HFFc6 (cell line): Measurements from ENCODE around the gene SLC37A4. TPM values are rescaled to one million over a fixed set of nuclear protein-coding genes. Genes with fewer than 3 reads are reported as not detected.

ENCODE experiments used
- DNase-seq: peaks from one replicate; pipeline ENCODE4 v3.0.0-alpha.2; 2018
- H3K27ac Mint-ChIP-seq: 2 replicates; pipeline ENCODE4 v1.8.0; 2020; ENCODE audit warnings: mild to moderate bottlenecking, mixed read lengths
- H3K27me3 Mint-ChIP-seq: 2 replicates; pipeline ENCODE4 v1.8.0; 2021; ENCODE audit warnings: mild to moderate bottlenecking, moderate library complexity, mixed read lengths; ENCODE audit not compliant: insufficient read depth
- H3K36me3 Mint-ChIP-seq: 2 replicates; pipeline ENCODE4 v1.8.0; 2021; ENCODE audit warnings: low read depth, mixed read lengths
- H3K4me1 Mint-ChIP-seq: 2 replicates; pipeline ENCODE4 v1.8.0; 2020; ENCODE audit warnings: low read depth, mixed read lengths
- H3K4me3 Mint-ChIP-seq: 2 replicates; pipeline ENCODE4 v1.8.0; 2020; ENCODE audit warnings: mild to moderate bottlenecking, moderate library complexity, mixed read lengths
- H3K9me3 Mint-ChIP-seq: 2 replicates; pipeline ENCODE4 v1.8.0; 2020; ENCODE audit warnings: mild to moderate bottlenecking, mixed read lengths
- total RNA-seq, 6 experiments: library from RNA; stranded (reverse); fragmentation: NEBNext Ultra II Directional; extraction: Animal tissue kit (Norgen Biotek cat#: 25700); gene quantifications; 2 replicates in 1 of 6; 3 replicates in 5 of 6; pipeline ENCODE4 v1.2.3, GENCODE V29; 2021
- TF ChIP-seq, protein P1 (sequence below): fragments of 200-600 bp; sonication (generic); IDR thresholded peaks from 2 replicates; pipeline ENCODE4 v1.5.0; 2021; ENCODE audit warnings: antibody characterized with exemption, mild to moderate bottlenecking

SLC37A4 gene
- total RNA-seq, 6 experiments from 2014 or later, result 7.1 to 12.0 (median 10.3) TPM

DNA sequence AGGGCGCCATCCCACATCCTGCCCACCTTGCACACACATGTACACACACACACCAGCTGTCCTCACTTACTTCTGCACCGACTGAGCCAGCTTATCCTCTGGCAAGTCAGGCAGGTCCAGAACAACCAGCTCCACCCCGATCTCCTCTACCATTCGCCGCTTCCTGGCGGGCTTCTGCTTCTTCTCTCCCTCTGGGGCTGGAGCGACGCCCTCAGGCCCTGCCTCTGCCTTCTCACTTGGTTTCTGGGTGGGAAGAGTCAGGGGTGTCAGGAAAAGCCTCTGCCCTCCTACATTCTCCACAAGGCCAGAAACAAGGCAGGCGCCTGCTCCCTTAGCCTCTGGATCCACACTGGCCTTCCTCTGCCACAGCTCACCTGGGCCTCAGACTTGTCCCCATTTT, 18.0 kb upstream of the SLC37A4 start:
- Mint-ChIP-seq H3K4me1 (no peaks in the 10 kb centered on the region; the same call in 1 of the 2 replicates), H3K9me3 (no peaks in the 10 kb centered on the region), H3K4me3 (no peak overlapping the region), H3K27me3 (peaks cover 3% of the 10 kb centered on the region; the same call in 1 of the 2 replicates), H3K36me3 (peaks cover 54% of the 10 kb centered on the region), H3K27ac (no peak overlapping the region; the same call in 1 of the 2 replicates)
- TF ChIP-seq, protein P1, sequence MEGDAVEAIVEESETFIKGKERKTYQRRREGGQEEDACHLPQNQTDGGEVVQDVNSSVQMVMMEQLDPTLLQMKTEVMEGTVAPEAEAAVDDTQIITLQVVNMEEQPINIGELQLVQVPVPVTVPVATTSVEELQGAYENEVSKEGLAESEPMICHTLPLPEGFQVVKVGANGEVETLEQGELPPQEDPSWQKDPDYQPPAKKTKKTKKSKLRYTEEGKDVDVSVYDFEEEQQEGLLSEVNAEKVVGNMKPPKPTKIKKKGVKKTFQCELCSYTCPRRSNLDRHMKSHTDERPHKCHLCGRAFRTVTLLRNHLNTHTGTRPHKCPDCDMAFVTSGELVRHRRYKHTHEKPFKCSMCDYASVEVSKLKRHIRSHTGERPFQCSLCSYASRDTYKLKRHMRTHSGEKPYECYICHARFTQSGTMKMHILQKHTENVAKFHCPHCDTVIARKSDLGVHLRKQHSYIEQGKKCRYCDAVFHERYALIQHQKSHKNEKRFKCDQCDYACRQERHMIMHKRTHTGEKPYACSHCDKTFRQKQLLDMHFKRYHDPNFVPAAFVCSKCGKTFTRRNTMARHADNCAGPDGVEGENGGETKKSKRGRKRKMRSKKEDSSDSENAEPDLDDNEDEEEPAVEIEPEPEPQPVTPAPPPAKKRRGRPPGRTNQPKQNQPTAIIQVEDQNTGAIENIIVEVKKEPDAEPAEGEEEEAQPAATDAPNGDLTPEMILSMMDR, result no peak
- DNase-seq, result no peak

DNA sequence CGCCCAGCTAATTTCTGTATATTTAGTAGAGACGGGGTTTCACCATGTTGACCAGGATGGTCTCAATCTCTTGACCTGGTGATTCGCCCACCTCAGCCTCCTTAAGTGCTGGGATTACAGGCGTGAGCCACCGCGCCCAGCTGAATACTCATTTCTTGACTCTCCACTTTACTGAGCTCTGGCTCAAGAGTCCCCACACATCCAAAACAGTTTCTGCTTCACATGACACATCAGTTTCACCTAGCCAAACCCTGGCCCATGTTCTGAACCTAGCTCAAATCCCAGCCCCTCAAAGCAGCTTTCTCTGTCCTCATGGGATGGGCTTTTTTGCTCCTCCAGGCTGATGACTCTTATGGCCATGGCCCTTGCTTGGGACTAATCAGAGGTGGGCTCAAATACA, 16.5 kb upstream of the SLC37A4 start:
- no peak for DNase-seq
- H3K27ac Mint-ChIP-seq, result no peak overlapping the region
- peaks cover 5% of the 10 kb centered on the region; the same call in 1 of the 2 replicates for H3K27me3 Mint-ChIP-seq
- H3K36me3 Mint-ChIP-seq, result peaks cover 42% of the 10 kb centered on the region
- no peaks in the 10 kb centered on the region for H3K9me3 Mint-ChIP-seq
- TF ChIP-seq, protein P1, result no peak
- peaks cover under 1% of the 10 kb centered on the region for H3K4me1 Mint-ChIP-seq
- no peak overlapping the region for H3K4me3 Mint-ChIP-seq

DNA sequence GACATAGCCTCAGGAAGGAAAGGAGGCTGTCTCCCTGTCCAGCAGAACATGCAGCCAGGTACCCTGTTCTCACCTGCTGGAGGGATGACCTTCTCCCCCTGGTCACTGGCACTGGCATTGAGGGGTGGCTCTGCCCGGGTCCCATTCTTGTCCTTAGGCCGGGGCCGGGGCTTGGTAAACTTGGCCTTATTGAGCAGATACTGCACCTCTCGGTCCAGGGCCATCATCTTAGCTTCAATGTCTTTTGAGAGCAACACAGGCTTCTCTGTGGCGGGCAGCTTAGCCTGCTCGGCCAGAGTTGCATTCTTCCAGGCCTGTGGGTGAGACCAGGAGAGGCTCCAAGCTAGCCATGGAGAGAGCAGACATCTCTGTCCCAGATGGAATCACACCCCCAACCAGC, 15.8 kb upstream of the SLC37A4 start:
- TF ChIP-seq, protein P1, result no peak
- Mint-ChIP-seq H3K4me3 (no peak overlapping the region), H3K4me1 (peaks cover 7% of the 10 kb centered on the region), H3K36me3 (peaks cover 39% of the 10 kb centered on the region), H3K9me3 (no peaks in the 10 kb centered on the region), H3K27me3 (peaks cover 5% of the 10 kb centered on the region), H3K27ac (no peak overlapping the region)
- no peak for DNase-seq

DNA sequence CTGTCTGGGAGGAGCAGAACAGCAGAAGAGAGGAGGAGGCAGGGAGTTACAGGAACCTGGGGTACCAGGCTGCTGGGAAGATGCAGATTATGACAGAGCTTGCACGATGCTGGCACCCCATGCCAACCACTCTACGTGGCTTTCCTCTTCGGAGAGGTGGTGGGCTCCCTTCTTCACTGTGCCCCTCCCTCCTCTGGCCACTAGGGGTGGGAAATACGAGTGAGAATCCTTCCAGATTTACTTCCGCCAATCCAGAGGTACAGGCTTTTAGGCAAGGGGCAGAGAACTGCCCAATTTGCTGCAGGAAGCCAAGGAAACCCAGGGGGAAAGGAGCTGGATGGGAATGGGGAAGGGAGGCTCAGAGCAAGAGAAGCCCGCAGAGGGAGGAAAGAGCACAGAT, 14.0 kb upstream of the SLC37A4 start:
- Mint-ChIP-seq H3K27me3 (peaks cover 5% of the 10 kb centered on the region), H3K4me1 (peaks cover 7% of the 10 kb centered on the region), H3K36me3 (peaks cover 27% of the 10 kb centered on the region), H3K9me3 (no peaks in the 10 kb centered on the region), H3K27ac (no peak overlapping the region), H3K4me3 (no peak overlapping the region)
- TF ChIP-seq, protein P1, result peak; percentile 50
- no peak for DNase-seq

DNA sequence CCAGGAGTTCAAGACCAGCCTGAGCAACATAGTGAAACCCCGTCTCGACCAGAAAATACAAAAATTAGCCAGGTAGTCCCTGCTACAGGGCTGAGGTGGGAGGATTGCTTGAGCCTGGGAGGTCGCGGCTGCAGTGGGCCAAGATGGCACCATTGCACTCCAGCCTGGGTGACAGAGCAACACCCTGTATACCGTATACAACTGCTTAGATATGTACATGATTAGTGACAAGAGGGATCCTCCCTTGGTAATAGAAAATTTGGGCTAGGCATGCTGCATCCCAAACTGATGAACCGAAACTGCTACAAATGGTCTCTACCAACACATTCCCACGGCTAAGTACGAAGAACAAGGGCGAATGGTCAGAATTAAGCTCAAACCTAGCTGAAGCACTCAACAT, 12.2 kb upstream of the SLC37A4 start:
- DNase-seq, result no peak
- no peak overlapping the region for H3K4me3 Mint-ChIP-seq
- peaks cover 19% of the 10 kb centered on the region for H3K36me3 Mint-ChIP-seq
- peaks cover 7% of the 10 kb centered on the region for H3K4me1 Mint-ChIP-seq
- TF ChIP-seq, protein P1, result no peak
- H3K27ac Mint-ChIP-seq, result no peak overlapping the region
- peaks cover 3% of the 10 kb centered on the region for H3K27me3 Mint-ChIP-seq
- no peaks in the 10 kb centered on the region for H3K9me3 Mint-ChIP-seq
